IMR-90 (cell line): ENCODE measurements around the gene NEK4. TPM values are rescaled to one million over a fixed set of nuclear protein-coding genes. Genes with fewer than 3 reads are reported as not detected.

Experiments
- ATAC-seq: fragments of 200-7000 bp; cut with Tn5 transposase; 2 replicates; pipeline ENCODE4 v1.9.1; 2020; ENCODE audit warnings: low read depth, mild to moderate bottlenecking, moderate library complexity
- BruUV-seq: library from RNA; stranded (reverse); fragments of 400-500 nt; replicated peaks from 2 replicates; lab custom pipeline; 2021; lab: Mats Ljungman, UMichigan
- CTCF ChIA-PET: fragments of 300-600 bp; formaldehyde crosslinking; extraction: SDS; loops from one replicate; lab custom pipeline; 2021; ENCODE audit warnings: antibody characterized with exemption; lab: Yijun Ruan, JAX
- POLR2A ChIA-PET: fragments of 300-600 bp; sonication (Branson Sonifier 250); formaldehyde crosslinking; loops from one replicate; lab custom pipeline; 2022; ENCODE audit warnings: antibody characterized with exemption; ENCODE audit not compliant: unreplicated experiment; lab: Charles Lee
- DNase-seq: peaks from one replicate; pipeline ENCODE4 v3.0.0; 2013
- H2AFZ ChIP-seq: replicated peaks from 2 replicates; pipeline ENCODE3; 2013; ENCODE audit warnings: low read length, mild to moderate bottlenecking; ENCODE audit not compliant: poor library complexity
- H2AK5ac ChIP-seq: 2 replicates; pipeline ENCODE4 v1.6.1; 2013; ENCODE audit warnings: low read depth, low read length, inconsistent platforms
- H2AK9ac ChIP-seq: replicated peaks from 2 replicates; pipeline ENCODE3; 2013; ENCODE audit warnings: mild to moderate bottlenecking, low read depth, low read length, moderate library complexity; ENCODE audit not compliant: poor library complexity
- H2BK120ac ChIP-seq: 2 replicates; pipeline ENCODE4 v1.6.1; 2013; ENCODE audit warnings: low read depth, low read length, inconsistent platforms
- H2BK15ac ChIP-seq: 3 replicates; pipeline ENCODE4 v1.6.1; 2013; ENCODE audit warnings: low read depth, low read length, inconsistent platforms
- H2BK20ac ChIP-seq: 2 replicates; pipeline ENCODE4 v1.6.1; 2013; ENCODE audit warnings: low read depth, mild to moderate bottlenecking, inconsistent platforms, low read length, moderate library complexity
- H2BK5ac ChIP-seq: 2 replicates; pipeline ENCODE4 v1.6.1; 2013; ENCODE audit warnings: mild to moderate bottlenecking, low read depth, low read length, inconsistent platforms; ENCODE audit not compliant: poor library complexity, severe bottlenecking
- H3K14ac ChIP-seq: replicated peaks from 2 replicates; pipeline ENCODE4 v1.6.1; 2013; ENCODE audit warnings: low read depth, low read length, inconsistent platforms
- H3K18ac ChIP-seq: 2 replicates; pipeline ENCODE4 v1.6.1; 2013; ENCODE audit warnings: low read depth, low read length, control low read depth
- H3K23ac ChIP-seq: 2 replicates; pipeline ENCODE4 v1.6.1; 2013; ENCODE audit warnings: low read depth, low read length, inconsistent platforms
- H3K27ac ChIP-seq: 2 replicates; pipeline ENCODE4 v1.5.1; 2013; ENCODE audit warnings: mild to moderate bottlenecking, control low read depth, low read length; ENCODE audit not compliant: insufficient read depth
- H3K27me3 ChIP-seq: 2 replicates; pipeline ENCODE4 v1.6.1; 2013; ENCODE audit warnings: low read length; ENCODE audit not compliant: control insufficient read depth, insufficient read depth
- H3K36me3 ChIP-seq: 2 replicates; pipeline ENCODE4 v1.6.1; 2013; ENCODE audit warnings: low read length, mixed read lengths; ENCODE audit not compliant: control insufficient read depth, insufficient read depth
- H3K4ac ChIP-seq: 2 replicates; pipeline ENCODE4 v1.6.1; 2013; ENCODE audit warnings: low read depth, low read length, inconsistent platforms
- H3K4me1 ChIP-seq: 2 replicates; pipeline ENCODE4 v1.6.1; 2013; ENCODE audit warnings: low read length, mixed read lengths; ENCODE audit not compliant: control insufficient read depth, insufficient read depth
- H3K4me2 ChIP-seq: 2 replicates; pipeline ENCODE4 v1.6.1; 2013; ENCODE audit warnings: low read depth, mild to moderate bottlenecking, control low read depth, low read length, moderate library complexity
- H3K4me3 ChIP-seq: 2 replicates; pipeline ENCODE4 v1.5.1; 2013; ENCODE audit warnings: low read depth, mild to moderate bottlenecking, control low read depth, low read length, moderate library complexity; ENCODE audit not compliant: insufficient read depth
- H3K56ac ChIP-seq: 2 replicates; pipeline ENCODE4 v1.6.1; 2013; ENCODE audit warnings: low read length, inconsistent platforms; ENCODE audit not compliant: insufficient read depth; ENCODE audit errors: extremely low read depth
- H3K79me1 ChIP-seq, 2 experiments: 2 replicates each; pipeline ENCODE4 v1.6.1; 2013; ENCODE audit warnings: low read length in 2 of 2, inconsistent platforms in 1 of 2, low read depth in 1 of 2
- H3K9ac ChIP-seq: 2 replicates; pipeline ENCODE4 v1.6.1; 2013; ENCODE audit warnings: low read depth, low read length, control low read depth
- H3K9me1 ChIP-seq: 2 replicates; pipeline ENCODE4 v1.6.1; 2013; ENCODE audit warnings: low read length, inconsistent platforms; ENCODE audit not compliant: insufficient read depth
- H3K9me3 ChIP-seq: 2 replicates; pipeline ENCODE4 v1.6.1; 2013; ENCODE audit warnings: low read length; ENCODE audit not compliant: control insufficient read depth, insufficient read depth
- H4K20me1 ChIP-seq: 2 replicates; pipeline ENCODE4 v1.6.1; 2013; ENCODE audit warnings: low read length, inconsistent platforms; ENCODE audit not compliant: insufficient read depth
- H4K5ac ChIP-seq: 2 replicates; pipeline ENCODE4 v1.6.1; 2013; ENCODE audit warnings: mild to moderate bottlenecking, low read depth, low read length, control low read depth
- H4K8ac ChIP-seq, 2 experiments: 2 replicates each; pipeline ENCODE4 v1.6.1; 2013; ENCODE audit warnings: low read depth in 2 of 2, low read length in 2 of 2, control low read depth in 1 of 2, inconsistent platforms in 1 of 2
- H4K91ac ChIP-seq: 2 replicates; pipeline ENCODE4 v1.6.1; 2013; ENCODE audit warnings: low read depth, low read length, inconsistent platforms; ENCODE audit not compliant: insufficient read depth
- CEBPB ChIP-seq: IDR thresholded peaks from 2 replicates; pipeline ENCODE4 v1.6.1; 2012; ENCODE audit warnings: low read depth, low read length, improper control_type of control experiment
- CHD1 ChIP-seq: IDR thresholded peaks from 2 replicates; pipeline ENCODE4 v1.6.1; 2012; ENCODE audit warnings: low read depth, low read length, improper control_type of control experiment
- CTCF ChIP-seq: conservative IDR thresholded peaks from 2 replicates; pipeline ENCODE4 v1.5.1; 2012; ENCODE audit warnings: mild to moderate bottlenecking, low read depth, low read length, improper control_type of control experiment
- ELK1 ChIP-seq: fragments of 150-350 bp; IDR thresholded peaks from 2 replicates; pipeline ENCODE4 v1.6.1; 2016; ENCODE audit warnings: low read depth, mild to moderate bottlenecking, low read length, moderate library complexity, borderline replicate concordance
- FOS ChIP-seq: fragments of 150-350 bp; IDR thresholded peaks from 2 replicates; pipeline ENCODE4 v1.6.1; 2016; ENCODE audit warnings: low read depth, low read length
- MAFK ChIP-seq: IDR thresholded peaks from 2 replicates; pipeline ENCODE4 v1.6.1; 2012; ENCODE audit warnings: low read depth, low read length, improper control_type of control experiment
- MAZ ChIP-seq: IDR thresholded peaks from 2 replicates; pipeline ENCODE4 v1.6.1; 2012; ENCODE audit warnings: low read depth, mild to moderate bottlenecking, low read length, improper control_type of control experiment, moderate library complexity, borderline replicate concordance
- MXI1 ChIP-seq: IDR thresholded peaks from 2 replicates; pipeline ENCODE4 v1.6.1; 2012; ENCODE audit warnings: low read depth, mild to moderate bottlenecking, low read length, moderate library complexity, borderline replicate concordance
- NFE2L2 ChIP-seq: fragments of 150-350 bp; IDR thresholded peaks from 2 replicates; pipeline ENCODE4 v1.6.1; 2016; ENCODE audit warnings: low read depth, mild to moderate bottlenecking, low read length
- POLR2A ChIP-seq: IDR thresholded peaks from 2 replicates; pipeline ENCODE4 v1.6.1; 2012; ENCODE audit warnings: mild to moderate bottlenecking, low read depth, low read length
- RCOR1 ChIP-seq: IDR thresholded peaks from 2 replicates; pipeline ENCODE4 v1.6.1; 2012; ENCODE audit warnings: mild to moderate bottlenecking, low read length, improper control_type of control experiment; ENCODE audit not compliant: insufficient replicate concordance
- RFX5 ChIP-seq: IDR thresholded peaks from 2 replicates; pipeline ENCODE4 v1.8.0; 2012; ENCODE audit warnings: low read depth, mild to moderate bottlenecking, low read length, moderate library complexity
- SMC3 ChIP-seq: fragments of 150-350 bp; IDR thresholded peaks from 2 replicates; pipeline ENCODE4 v1.6.1; 2016; ENCODE audit warnings: low read depth, mild to moderate bottlenecking, antibody characterized with exemption, low read length, moderate library complexity
- WGBS, 2 experiments: methylation state at CpG; one replicate each; pipeline versions ENCODE4 v1.1.5 to v1.1.7; 2013; ENCODE audit warnings: missing lambda C conversion rate in 2 of 2; ENCODE audit not compliant: insufficient read length in 1 of 2; ENCODE audit errors: extremely low coverage in 2 of 2; 5-methylcytosine and 5-hydroxymethylcytosine counted together
- dilution Hi-C: fragments of 300-500 bp; cut with HindIII; formaldehyde crosslinking; loops from one replicate; pipeline ENCODE4 v1.14.3; 2018; ENCODE audit warnings: low sequenced_read_pairs; ENCODE audit not compliant: unreplicated experiment
- in situ Hi-C: fragments of 300-500 bp; cut with MboI; formaldehyde crosslinking; loops from 3 replicates; pipeline ENCODE4 v1.14.3; 2019; ENCODE audit warnings: low sequenced_read_pairs, inconsistent platforms, mixed read lengths
- intact Hi-C: fragments of 100-400 bp; cut with micrococcal nuclease; formaldehyde crosslinking; loops from 2 replicates; pipeline ENCODE4 v1.10.0; 2022
- polyA plus RNA-seq, 3 experiments: library from polyadenylated mRNA; depleted of rRNA; stranded (reverse); fragments of >200 nt; gene quantifications; 2 replicates each; pipeline ENCODE4 v1.2.3, GENCODE V29; 2012; ENCODE audit warnings: low replicate concordance in 1 of 3
- total RNA-seq: library from RNA; depleted of rRNA; stranded (reverse); fragments of >200 nt; gene quantifications from 2 replicates; pipeline ENCODE4 v1.2.3, GENCODE V29; 2012
- TF ChIP-seq, protein P1 (sequence below): fragments of 150-350 bp; IDR thresholded peaks from 2 replicates; pipeline ENCODE4 v1.6.1; 2017; ENCODE audit warnings: mild to moderate bottlenecking, antibody characterized with exemption, low read length, low read depth

The NEK4 gene
- total and polyA plus RNA-seq, 2 of the 4 experiments (the other 2 are of a cell fraction), result 10.3 to 24.7 TPM

DNA sequence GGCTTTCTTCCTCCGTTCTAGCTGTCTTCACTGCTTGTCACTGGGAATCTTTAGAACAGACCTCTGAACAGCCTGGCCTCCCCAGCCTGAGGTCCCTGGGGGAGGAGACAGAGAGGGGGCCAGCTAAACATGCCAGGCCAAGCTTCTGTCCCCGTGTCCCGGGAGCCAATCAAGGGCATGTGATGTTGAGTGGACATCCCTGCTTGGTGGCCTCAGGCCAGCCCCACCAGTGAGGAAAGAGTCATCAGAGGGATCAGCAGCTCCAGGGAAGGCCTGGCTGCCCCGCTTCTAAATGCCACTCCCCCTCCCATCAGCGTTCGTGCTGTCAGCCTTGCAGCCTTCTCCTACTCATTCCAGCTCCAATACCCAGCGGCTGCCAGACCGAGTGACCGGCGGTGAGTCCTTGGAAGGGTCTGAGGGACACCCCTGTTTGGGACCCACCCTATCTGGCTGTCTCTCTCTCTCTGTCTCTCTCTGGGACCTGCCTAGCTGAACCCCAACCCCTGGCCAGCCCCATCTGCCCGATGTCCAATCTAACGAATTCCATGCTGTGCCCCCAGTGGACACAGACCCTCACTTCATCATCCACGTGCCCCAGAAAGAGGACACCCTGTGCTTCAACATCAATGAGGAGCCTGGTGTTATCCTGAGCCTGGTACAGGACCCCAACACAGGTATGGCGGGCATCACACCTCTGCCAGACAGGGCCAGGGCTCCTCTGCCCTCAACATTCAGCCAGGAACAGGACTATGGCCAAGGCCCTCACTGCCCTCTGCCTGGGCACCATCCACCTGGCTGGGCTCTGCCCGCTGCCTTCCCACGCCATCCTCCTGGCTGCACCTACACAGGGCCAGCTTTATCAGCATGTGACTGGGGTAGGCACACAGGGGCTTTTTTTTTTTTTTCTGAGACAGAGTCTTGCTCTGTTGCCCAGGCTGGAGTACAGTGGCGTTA, 17.2 kb upstream of the NEK4 start:
- POLR2A ChIA-PET, result no interaction called here
- H3K9ac ChIP-seq, result no peak overlapping the region
- no peaks in the 10 kb centered on the region for H3K4me1 ChIP-seq
- no peak overlapping the region for H2BK5ac ChIP-seq
- no peak overlapping the region for H4K5ac ChIP-seq
- no peak overlapping the region for H2AFZ ChIP-seq
- intact Hi-C loops, result no loop called here
- DNase-seq, result no peak
- CTCF ChIA-PET, result no interaction called here
- no peak overlapping the region for H2AK5ac ChIP-seq
- in situ Hi-C loops, result no loop called here
- H3K9me1 ChIP-seq, result no peaks in the 10 kb centered on the region; the same call in 1 of the 2 replicates
- H3K79me1 ChIP-seq, result no peaks in the 10 kb centered on the region
- no peaks in the 10 kb centered on the region for H4K20me1 ChIP-seq
- H3K4me2 ChIP-seq, result no peak overlapping the region
- peak overlapping the region; percentile 42 for H2AK9ac ChIP-seq
- H3K36me3 ChIP-seq, result no peaks in the 10 kb centered on the region
- H3K9me3 ChIP-seq, result no peaks in the 10 kb centered on the region
- H3K56ac ChIP-seq, result no peak overlapping the region
- dilution Hi-C loops, result no loop called here
- no peak overlapping the region for H3K4me3 ChIP-seq
- no TSS peak for BruUV-seq
- no peak overlapping the region for H2BK15ac ChIP-seq
- no peak overlapping the region for H4K8ac ChIP-seq
- H2BK20ac ChIP-seq, result no peak overlapping the region
- H2BK120ac ChIP-seq, result no peak overlapping the region
- H3K23ac ChIP-seq, result no peak overlapping the region
- WGBS, 2 experiments, result 80% methylated on average over 1 of the region's 17 CpGs; no CpG with 5 or more reads in 1 of the 2 experiments
- H4K91ac ChIP-seq, result no peak overlapping the region
- H3K18ac ChIP-seq, result no peak overlapping the region
- no peak overlapping the region for H3K14ac ChIP-seq
- H3K27me3 ChIP-seq, result peaks cover 50% of the 10 kb centered on the region
- no peak overlapping the region for H3K27ac ChIP-seq
- ATAC-seq, result no peak
- H3K4ac ChIP-seq, result no peak overlapping the region
- no peak for TF ChIP-seq CEBPB
- TF ChIP-seq CTCF, result no peak
- TF ChIP-seq ELK1, result no peak
- TF ChIP-seq MXI1, result no peak
- no peak for TF ChIP-seq SMC3
- no peak for TF ChIP-seq POLR2A
- no peak for TF ChIP-seq MAFK
- no peak for TF ChIP-seq MAZ
- TF ChIP-seq CHD1, result no peak
- TF ChIP-seq RFX5, result no peak
- TF ChIP-seq RCOR1, result no peak
- TF ChIP-seq FOS, result no peak
- no peak for TF ChIP-seq NFE2L2
- TF ChIP-seq, protein P1, sequence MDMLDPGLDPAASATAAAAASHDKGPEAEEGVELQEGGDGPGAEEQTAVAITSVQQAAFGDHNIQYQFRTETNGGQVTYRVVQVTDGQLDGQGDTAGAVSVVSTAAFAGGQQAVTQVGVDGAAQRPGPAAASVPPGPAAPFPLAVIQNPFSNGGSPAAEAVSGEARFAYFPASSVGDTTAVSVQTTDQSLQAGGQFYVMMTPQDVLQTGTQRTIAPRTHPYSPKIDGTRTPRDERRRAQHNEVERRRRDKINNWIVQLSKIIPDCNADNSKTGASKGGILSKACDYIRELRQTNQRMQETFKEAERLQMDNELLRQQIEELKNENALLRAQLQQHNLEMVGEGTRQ, result no peak
